ENCODE results near the gene CMSS1.

The CMSS1 gene

DNA sequence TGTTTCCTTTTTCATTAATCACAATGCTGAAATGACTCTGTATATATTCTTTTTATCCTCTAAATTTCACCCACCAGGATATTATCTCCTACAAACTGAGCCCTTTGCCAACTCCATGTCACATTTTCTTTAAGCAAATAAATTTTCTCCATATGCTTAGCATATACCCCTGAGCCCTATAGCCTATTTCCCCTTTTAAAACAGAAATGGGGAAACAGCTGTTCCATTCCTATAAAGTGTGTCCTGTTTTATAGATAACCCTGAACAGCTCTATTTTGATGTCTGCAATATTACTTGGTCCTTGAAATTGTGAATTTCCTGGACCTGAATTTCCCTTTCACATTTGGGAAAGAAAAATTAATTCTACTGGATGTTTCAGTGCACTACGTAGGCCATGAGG lies 312.3 kb downstream of the CMSS1 start:
- Histone ChIP-seq H3K27ac (replicated peaks) (0 out of 2 replicates have a peak overlapping the region, but pooled peaks have one; percentile 0), H3K27me3 (ENCODE audit: insufficient read depth, poor library complexity, severe bottlenecking) (no peaks in the 10 kb centered on the region), H3K4me3 (replicated peaks; ENCODE audit: insufficient read depth, low read length) (no peak overlapping the region)
- TF ChIP-seq GABPA (IDR thresholded peaks at IDR 0.05; ENCODE audit: low read depth) (no peak), POLR2AphosphoS5 (IDR thresholded peaks at IDR 0.05; ENCODE audit: low read depth) (no peak), SPI1 (IDR thresholded peaks at IDR 0.05; ENCODE audit: borderline replicate concordance, low read depth) (peak; percentile 51; the same call in 1 of the 2 replicates)
- TF ChIP-seq, protein P1, sequence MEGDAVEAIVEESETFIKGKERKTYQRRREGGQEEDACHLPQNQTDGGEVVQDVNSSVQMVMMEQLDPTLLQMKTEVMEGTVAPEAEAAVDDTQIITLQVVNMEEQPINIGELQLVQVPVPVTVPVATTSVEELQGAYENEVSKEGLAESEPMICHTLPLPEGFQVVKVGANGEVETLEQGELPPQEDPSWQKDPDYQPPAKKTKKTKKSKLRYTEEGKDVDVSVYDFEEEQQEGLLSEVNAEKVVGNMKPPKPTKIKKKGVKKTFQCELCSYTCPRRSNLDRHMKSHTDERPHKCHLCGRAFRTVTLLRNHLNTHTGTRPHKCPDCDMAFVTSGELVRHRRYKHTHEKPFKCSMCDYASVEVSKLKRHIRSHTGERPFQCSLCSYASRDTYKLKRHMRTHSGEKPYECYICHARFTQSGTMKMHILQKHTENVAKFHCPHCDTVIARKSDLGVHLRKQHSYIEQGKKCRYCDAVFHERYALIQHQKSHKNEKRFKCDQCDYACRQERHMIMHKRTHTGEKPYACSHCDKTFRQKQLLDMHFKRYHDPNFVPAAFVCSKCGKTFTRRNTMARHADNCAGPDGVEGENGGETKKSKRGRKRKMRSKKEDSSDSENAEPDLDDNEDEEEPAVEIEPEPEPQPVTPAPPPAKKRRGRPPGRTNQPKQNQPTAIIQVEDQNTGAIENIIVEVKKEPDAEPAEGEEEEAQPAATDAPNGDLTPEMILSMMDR (IDR thresholded peaks at IDR 0.05; ENCODE audit: insufficient read depth, low read length) = no peak
- TF ChIP-seq, protein P2, sequence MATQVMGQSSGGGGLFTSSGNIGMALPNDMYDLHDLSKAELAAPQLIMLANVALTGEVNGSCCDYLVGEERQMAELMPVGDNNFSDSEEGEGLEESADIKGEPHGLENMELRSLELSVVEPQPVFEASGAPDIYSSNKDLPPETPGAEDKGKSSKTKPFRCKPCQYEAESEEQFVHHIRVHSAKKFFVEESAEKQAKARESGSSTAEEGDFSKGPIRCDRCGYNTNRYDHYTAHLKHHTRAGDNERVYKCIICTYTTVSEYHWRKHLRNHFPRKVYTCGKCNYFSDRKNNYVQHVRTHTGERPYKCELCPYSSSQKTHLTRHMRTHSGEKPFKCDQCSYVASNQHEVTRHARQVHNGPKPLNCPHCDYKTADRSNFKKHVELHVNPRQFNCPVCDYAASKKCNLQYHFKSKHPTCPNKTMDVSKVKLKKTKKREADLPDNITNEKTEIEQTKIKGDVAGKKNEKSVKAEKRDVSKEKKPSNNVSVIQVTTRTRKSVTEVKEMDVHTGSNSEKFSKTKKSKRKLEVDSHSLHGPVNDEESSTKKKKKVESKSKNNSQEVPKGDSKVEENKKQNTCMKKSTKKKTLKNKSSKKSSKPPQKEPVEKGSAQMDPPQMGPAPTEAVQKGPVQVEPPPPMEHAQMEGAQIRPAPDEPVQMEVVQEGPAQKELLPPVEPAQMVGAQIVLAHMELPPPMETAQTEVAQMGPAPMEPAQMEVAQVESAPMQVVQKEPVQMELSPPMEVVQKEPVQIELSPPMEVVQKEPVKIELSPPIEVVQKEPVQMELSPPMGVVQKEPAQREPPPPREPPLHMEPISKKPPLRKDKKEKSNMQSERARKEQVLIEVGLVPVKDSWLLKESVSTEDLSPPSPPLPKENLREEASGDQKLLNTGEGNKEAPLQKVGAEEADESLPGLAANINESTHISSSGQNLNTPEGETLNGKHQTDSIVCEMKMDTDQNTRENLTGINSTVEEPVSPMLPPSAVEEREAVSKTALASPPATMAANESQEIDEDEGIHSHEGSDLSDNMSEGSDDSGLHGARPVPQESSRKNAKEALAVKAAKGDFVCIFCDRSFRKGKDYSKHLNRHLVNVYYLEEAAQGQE (IDR thresholded peaks at IDR 0.05; ENCODE audit: insufficient replicate concordance, low read depth) = no peak
- DNase-seq (ENCODE audit: low read depth in 1 of 2, low spot score in 1 of 2) = peak in 1 of 2 experiments; percentile 7

DNA sequence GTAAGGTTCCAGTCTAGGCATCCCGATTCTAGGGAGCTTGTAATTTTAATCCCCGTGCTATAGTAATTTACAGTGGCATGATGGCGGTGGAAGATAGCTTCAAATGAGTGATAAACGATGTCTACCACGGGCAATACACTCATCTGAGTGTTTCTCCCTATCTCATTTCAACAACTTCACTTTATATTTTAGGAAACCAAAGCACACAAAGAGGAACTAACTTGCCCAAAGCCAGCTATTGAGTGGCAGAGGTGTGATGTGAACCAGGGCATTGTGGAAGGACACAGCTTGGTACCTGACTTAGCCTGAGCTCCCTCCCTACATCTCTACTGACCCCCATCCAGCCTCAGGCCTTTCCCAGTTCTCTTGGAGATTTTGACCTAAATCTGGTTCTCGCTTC lies 313.6 kb downstream of the CMSS1 start:
- TF ChIP-seq, protein P2 (IDR thresholded peaks at IDR 0.05; ENCODE audit: insufficient replicate concordance, low read depth) = no peak
- TF ChIP-seq GABPA (IDR thresholded peaks at IDR 0.05; ENCODE audit: low read depth) = no peak
- no peak for TF ChIP-seq POLR2AphosphoS5 (IDR thresholded peaks at IDR 0.05; ENCODE audit: low read depth)
- no peak for TF ChIP-seq SPI1 (IDR thresholded peaks at IDR 0.05; ENCODE audit: borderline replicate concordance, low read depth)
- TF ChIP-seq, protein P1 (IDR thresholded peaks at IDR 0.05; ENCODE audit: insufficient read depth, low read length) = no peak
- peak in 1 of 2 experiments; percentile 39 for DNase-seq (ENCODE audit: low read depth in 1 of 2, low spot score in 1 of 2)

DNA sequence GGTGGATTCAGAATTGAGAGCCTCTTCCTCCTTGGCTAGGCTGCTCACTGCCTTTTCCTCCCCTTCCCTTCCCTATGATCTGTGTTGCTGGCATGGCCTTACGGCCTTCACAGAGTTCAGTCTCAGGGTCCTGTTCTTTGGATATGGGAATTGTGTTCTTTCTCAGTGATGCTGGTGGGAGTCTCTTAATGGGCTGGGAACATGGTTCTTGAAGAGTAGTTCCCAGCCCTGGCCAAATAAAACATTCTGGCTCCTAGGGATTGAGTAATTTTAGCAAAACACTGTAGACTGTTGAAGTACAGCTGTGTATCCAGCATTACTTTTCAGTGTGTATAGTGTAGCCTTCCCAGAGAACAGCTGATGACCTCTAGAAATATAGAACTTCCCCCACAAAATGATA lies 319.3 kb downstream of the CMSS1 start:
- TF ChIP-seq SPI1 (IDR thresholded peaks at IDR 0.05; ENCODE audit: borderline replicate concordance, low read depth) (no peak), GABPA (IDR thresholded peaks at IDR 0.05; ENCODE audit: low read depth) (no peak), POLR2AphosphoS5 (IDR thresholded peaks at IDR 0.05; ENCODE audit: low read depth) (no peak)
- TF ChIP-seq, protein P1 (IDR thresholded peaks at IDR 0.05; ENCODE audit: insufficient read depth, low read length) = no peak
- TF ChIP-seq, protein P2 (IDR thresholded peaks at IDR 0.05; ENCODE audit: insufficient replicate concordance, low read depth) = no peak
- no peak for DNase-seq (ENCODE audit: low read depth in 1 of 2, low spot score in 1 of 2)
- no peak overlapping the region for H3K4me3 ChIP-seq (replicated peaks; ENCODE audit: insufficient read depth, low read length)
- H3K27me3 ChIP-seq (ENCODE audit: insufficient read depth, poor library complexity, severe bottlenecking) = no peaks in the 10 kb centered on the region
- H3K27ac ChIP-seq (replicated peaks) = no peak overlapping the region

More for the DNA sequence above, 313.6 kb downstream of the CMSS1 start:
- Histone ChIP-seq H3K4me3 (replicated peaks; ENCODE audit: insufficient read depth, low read length) (no peak overlapping the region), H3K27me3 (ENCODE audit: insufficient read depth, poor library complexity, severe bottlenecking) (no peaks in the 10 kb centered on the region), H3K27ac (replicated peaks) (no peak overlapping the region)
